ENCODE measurements around the gene GRAMD2A.

GRAMD2A gene

GRCh38 chr15:72198356-72199204, 993 bp upstream of the GRAMD2A start:
- TF ChIP-seq, protein P1, sequence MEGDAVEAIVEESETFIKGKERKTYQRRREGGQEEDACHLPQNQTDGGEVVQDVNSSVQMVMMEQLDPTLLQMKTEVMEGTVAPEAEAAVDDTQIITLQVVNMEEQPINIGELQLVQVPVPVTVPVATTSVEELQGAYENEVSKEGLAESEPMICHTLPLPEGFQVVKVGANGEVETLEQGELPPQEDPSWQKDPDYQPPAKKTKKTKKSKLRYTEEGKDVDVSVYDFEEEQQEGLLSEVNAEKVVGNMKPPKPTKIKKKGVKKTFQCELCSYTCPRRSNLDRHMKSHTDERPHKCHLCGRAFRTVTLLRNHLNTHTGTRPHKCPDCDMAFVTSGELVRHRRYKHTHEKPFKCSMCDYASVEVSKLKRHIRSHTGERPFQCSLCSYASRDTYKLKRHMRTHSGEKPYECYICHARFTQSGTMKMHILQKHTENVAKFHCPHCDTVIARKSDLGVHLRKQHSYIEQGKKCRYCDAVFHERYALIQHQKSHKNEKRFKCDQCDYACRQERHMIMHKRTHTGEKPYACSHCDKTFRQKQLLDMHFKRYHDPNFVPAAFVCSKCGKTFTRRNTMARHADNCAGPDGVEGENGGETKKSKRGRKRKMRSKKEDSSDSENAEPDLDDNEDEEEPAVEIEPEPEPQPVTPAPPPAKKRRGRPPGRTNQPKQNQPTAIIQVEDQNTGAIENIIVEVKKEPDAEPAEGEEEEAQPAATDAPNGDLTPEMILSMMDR (IDR thresholded peaks at IDR 0.05; ENCODE audit: control extremely low read depth, extremely low read depth, low read depth, missing control alignments), result no peak
- peak; percentile 26 for DNase-seq (ENCODE audit: extremely low spot score)
- ChIA-PET POLR2A (interaction anchor here (0.6 to 0.7 kb wide), 3 partner anchors 29 to 1095 kb away, joined by 3 to 4 read pairs (median 3); partner anchors contain the start of gene PKM), CTCF (interaction anchor here (0.8 to 5.2 kb wide), 13 partner anchors 12 to 115 kb away, joined by 3 to 31 read pairs (median 5); partner anchors contain the start of gene PKM)

GRCh38 chr15:72197041-72197459, 537 bp downstream of the GRAMD2A start:
- ChIA-PET CTCF (interaction anchor here (2.8 to 5.2 kb wide), 2 partner anchors 14 to 19 kb away, joined by 16 to 25 read pairs; no protein-coding TSS in a partner anchor), POLR2A (no interaction called here)
- TF ChIP-seq, protein P1 (IDR thresholded peaks at IDR 0.05; ENCODE audit: control extremely low read depth, extremely low read depth, low read depth, missing control alignments), result no peak
- DNase-seq (ENCODE audit: extremely low spot score), result no peak

DNA sequence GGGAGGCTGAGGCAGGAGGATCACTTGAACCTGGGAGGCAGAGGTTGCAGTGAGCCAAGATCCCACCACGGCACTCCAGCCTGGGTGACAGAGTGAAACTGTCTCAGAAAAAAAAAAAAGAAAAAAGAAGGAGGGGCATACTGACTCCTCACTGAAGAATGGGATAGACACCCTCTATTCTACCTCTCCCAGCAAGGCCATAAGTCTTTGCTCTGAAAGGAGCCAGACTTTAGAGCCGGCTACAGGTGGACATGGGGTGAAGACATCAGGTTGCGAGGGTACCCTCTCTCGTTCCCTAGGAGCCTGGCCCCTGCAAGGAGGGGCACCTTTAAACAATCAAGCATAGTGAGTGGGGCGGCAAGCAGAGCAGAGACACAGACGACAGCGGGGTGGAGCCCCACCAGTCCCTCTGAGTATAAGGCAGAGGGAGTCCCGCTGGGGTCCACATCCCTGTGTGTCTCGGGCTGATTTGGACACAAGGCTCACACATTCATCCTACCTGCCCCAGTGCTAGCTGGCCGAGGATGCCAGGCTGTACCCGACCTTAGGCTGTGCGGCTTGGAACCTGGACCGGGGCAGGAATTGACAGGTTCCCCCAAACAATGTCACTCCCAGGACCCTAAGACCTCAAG, 1.1 kb downstream of the GRAMD2A start:
- ChIA-PET CTCF (interaction anchor here (5.2 kb wide), 1 partner anchor 14 kb away, joined by 25 read pairs; no protein-coding TSS in a partner anchor), POLR2A (no interaction called here)
- TF ChIP-seq, protein P1 (IDR thresholded peaks at IDR 0.05; ENCODE audit: control extremely low read depth, extremely low read depth, low read depth, missing control alignments), result no peak
- peak; percentile 29 for DNase-seq (ENCODE audit: extremely low spot score)

DNA sequence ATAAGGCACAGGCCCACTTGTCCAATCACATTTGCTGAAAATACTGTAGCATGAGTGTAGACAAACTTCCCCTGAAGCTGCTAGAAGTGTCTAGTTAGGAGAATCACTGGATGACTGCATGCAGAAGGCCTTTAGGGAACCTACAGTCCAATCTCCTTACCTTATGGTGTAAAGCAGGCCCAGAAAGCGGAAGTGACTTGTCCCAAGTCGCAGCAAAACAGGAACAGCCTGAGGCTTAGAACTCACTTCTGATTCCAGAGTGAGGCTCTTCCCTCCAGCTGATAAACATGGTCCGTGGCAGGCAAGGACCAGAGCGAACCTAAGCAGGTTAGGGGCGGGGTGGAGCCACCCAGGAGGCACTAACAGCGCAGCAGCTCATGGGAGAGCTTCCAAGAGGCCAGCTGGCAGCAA, 2.5 kb downstream of the GRAMD2A start:
- ChIA-PET CTCF (interaction anchor here (1.0 to 1.4 kb wide), 2 partner anchors 39 to 41 kb away, joined by 4 read pairs; no protein-coding TSS in a partner anchor), POLR2A (no interaction called here)
- TF ChIP-seq, protein P1 (IDR thresholded peaks at IDR 0.05; ENCODE audit: control extremely low read depth, extremely low read depth, low read depth, missing control alignments), result no peak
- DNase-seq (ENCODE audit: extremely low spot score), result no peak

- CTCF ChIA-PET, result interaction anchor here (0.9 to 1.4 kb wide), 4 partner anchors 33 to 44 kb away, joined by 3 to 4 read pairs (median 4); no protein-coding TSS in a partner anchor
- no peak for DNase-seq (ENCODE audit: extremely low spot score)
- POLR2A ChIA-PET, result no interaction called here
- TF ChIP-seq, protein P1 (IDR thresholded peaks at IDR 0.05; ENCODE audit: control extremely low read depth, extremely low read depth, low read depth, missing control alignments), result no peak
Measured at GRCh38 chr15:72193836-72194396, 3.7 kb downstream of the GRAMD2A start.

DNA sequence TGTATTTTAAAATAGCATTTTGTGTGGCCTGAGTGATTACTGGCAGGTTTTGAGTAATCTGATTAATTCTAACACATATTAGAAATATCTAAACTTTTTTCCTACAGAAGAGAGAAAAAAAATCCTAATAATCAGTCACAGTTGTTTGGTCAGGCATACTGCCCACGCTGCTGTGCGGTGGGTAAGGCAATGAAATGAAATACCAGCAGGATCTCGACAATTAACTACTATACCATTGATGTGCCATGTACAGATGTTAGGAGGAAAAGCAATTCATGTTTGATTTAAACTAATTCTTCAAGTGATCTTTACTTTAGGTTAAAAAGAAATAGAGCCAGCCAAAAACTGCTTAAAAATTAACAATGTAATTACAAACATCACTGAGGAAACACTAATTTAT, 5.2 kb downstream of the GRAMD2A start:
- ChIA-PET POLR2A (no interaction called here), CTCF (interaction anchor here (1.1 kb wide), 1 partner anchor 25 kb away, joined by 3 read pairs; no protein-coding TSS in a partner anchor)
- no peak for DNase-seq (ENCODE audit: extremely low spot score)
- TF ChIP-seq, protein P1 (IDR thresholded peaks at IDR 0.05; ENCODE audit: control extremely low read depth, extremely low read depth, low read depth, missing control alignments), result no peak

Measured in GM10248 (cell line).